ENCODE measurements around the gene EEF1A2. TPM values are rescaled to one million over a fixed set of nuclear protein-coding genes. Genes with fewer than 3 reads are reported as not detected.
A peak's percentile ranks its signal among the peaks of the same experiment; 100 is the strongest.

The EEF1A2 gene
- total RNA-seq, 1 experiment from 2014 or later = 47.5 TPM

DNA sequence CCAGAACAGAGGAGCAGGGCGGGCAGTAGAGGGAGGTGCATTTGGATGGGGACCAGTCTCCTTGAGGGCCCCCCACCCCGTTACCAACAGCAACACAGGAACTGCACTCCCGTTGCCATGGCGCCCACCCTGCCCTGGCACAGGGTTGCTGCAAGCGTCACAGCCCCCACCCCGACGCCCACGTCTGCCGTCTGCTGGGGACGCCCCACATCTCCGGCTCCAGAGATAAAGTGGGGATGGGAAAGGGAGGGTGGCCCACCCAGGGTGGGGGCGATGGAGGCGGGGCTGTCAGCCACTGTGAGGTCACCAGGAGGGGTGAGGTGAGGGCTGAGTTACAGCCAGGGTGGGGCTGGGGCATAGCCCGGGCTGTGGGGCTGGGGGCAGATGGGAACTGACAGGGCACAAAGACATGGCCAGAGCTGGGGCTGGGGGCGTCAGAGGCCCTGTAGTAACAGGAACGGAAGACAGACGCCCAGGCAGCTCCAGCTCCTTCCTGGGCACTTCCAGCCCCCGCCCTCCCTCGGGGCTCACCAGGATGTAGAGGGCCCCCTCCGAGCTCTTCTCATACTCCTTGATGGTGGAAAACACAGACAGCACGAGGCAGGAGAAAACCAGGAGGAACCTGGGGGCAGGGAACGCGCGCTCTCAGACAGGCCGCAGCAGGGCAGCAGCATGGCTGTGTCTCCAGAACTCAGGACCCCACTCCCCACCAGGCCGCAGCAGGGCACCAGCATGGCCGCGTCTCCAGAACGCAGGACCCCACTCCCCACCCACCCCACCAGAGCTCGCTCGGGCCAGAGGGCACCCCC is 52.5 kb downstream of the EEF1A2 start:
- in situ Hi-C loops (cut with HindIII; ENCODE audit: low sequenced_read_pairs) = no loop called here
- no peak for DNase-seq (ENCODE audit: low spot score)

- no peak for DNase-seq (ENCODE audit: low spot score)
- in situ Hi-C loops (cut with HindIII; ENCODE audit: low sequenced_read_pairs) = no loop called here
These were observed 53.7 kb downstream of the EEF1A2 start for GRCh38 chr20:63445075-63445734.

DNA sequence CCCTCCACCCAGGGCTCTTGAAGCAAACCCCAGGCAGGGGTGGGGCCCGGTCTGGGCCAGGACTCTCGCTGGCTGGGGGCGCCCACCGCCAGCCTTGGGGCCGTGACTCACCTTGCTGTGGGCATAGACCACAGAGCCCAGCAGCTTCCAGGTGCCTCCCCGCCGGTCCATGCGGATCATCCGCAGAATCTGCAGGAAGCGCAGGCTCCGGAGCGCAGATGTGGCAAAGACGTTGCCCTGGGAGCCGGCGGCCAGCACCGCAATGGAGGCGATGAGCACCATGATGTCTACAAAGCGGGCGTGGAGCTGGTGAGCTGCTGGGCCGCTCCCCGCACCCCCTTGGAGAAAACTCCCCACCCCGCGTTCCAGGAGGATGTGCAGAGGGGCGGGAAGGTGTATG is 54.3 kb downstream of the EEF1A2 start:
- DNase-seq (ENCODE audit: low spot score) = no peak
- in situ Hi-C loops (cut with HindIII; ENCODE audit: low sequenced_read_pairs) = no loop called here

DNA sequence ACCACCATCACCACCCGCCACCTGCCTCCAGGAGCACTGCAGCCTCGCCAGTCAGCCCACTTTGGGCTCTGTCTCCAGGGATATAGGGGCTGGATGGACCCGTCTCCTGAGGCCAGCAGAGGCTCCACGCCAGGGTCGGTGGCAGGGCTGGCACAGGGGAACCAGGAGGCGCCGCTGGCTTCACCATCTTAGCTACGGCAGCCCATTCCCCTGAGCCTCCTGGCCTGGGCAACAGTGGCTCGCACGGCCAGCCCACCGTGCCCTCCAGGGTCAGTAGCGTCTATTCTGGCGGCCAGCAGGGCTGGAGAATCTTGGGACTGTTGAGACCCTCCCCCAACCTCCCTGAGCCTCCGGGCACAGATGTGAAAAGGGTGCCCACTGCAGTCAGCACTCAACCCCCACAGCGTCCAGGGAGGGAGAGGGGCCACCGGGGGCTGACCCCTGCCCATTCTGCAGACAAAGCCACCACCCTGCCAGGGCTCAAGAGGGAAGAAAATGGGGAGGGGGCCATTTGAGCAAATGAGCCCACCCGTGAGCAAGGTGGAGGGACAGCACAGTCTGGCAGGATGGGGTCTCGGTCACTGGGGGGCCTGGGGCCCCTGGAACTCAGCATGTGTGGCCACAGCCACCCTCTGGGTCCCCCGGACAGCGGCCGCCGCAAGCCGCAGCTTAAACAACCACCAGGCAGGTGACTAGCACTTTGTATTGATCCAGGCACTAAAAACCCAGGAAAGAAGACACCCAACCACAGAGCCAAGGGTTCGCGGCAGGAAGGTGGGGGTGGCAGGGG is 55.1 kb downstream of the EEF1A2 start:
- in situ Hi-C loops (cut with HindIII; ENCODE audit: low sequenced_read_pairs) = no loop called here
- no peak for DNase-seq (ENCODE audit: low spot score)

GRCh38 chr20:63442100-63442493 is 56.8 kb downstream of the EEF1A2 start:
- DNase-seq (ENCODE audit: low spot score) = peak; percentile 78
- in situ Hi-C loops (cut with HindIII; ENCODE audit: low sequenced_read_pairs) = no loop called here

DNA sequence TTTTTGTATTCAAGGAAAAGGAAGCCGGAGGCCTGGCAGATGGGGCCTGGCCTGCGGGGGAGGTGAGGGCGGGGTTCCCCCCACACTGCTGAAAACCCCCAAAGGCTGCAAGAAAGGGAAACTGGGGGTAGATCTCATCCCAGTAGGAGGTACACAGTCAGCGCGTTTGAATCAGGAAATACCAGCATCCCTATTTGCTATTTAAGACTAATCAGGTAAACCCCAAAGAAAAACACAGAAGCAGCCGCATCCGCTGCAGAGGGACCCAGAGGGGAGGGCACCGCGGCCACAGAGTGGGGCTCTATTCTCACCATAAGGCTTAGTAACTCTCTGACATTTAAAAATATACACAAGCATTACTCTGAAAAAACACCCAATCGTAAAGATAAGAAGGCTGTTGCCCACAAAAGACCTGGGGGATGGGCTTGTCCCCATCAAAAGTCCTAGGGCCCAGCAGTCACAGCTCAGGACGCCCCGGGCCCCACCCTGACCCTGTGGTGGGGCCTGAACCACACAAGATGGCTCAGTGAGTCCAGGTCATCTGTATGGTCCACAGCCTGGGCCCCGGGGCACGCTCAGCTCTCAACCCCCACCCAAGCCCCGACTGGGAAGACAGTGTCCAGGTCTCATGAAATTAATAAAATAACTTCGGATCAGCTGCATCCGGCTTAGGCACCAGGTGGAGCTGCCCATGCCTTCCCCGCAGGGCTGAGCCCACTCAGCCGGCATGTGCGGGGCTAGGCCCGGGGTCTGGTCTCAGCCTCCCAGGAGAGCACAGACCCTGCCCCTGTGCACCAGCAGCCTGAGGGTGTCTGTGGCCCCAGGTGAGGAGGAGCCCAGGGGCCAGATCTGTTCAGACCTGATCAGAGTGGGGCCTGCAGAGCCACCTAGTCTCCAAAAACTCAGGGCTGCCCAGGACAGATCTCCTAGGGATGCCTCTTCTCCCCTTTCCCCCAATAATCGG is 57.5 kb downstream of the EEF1A2 start:
- in situ Hi-C loops (cut with HindIII; ENCODE audit: low sequenced_read_pairs) = no loop called here
- no peak for DNase-seq (ENCODE audit: low spot score)

- in situ Hi-C loops (cut with HindIII; ENCODE audit: low sequenced_read_pairs) = no loop called here
- no peak for DNase-seq (ENCODE audit: low spot score)
These were observed 58.4 kb downstream of the EEF1A2 start for GRCh38 chr20:63440366-63440955.

DNA sequence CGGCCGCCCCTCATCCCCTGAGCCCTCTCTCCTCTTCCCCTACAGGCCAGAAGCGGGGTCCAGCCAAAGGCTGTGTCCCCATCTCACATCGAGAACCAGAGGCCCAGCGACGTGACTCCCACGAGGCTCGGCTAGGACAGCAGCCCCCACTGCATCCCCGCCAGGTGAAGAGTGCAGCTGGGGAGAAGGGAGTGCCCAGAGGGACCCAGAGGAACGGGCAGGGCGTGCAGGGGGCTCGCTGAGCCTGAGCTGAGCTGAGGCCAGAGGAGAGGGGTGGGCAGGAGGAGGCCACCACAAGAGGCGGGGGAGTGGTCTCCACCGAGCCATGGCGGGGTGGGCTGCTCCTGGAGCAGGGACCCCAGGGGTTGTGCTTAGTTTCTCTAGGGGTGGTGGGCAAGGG is 59.0 kb downstream of the EEF1A2 start:
- no peak for DNase-seq (ENCODE audit: low spot score)
- in situ Hi-C loops (cut with HindIII; ENCODE audit: low sequenced_read_pairs) = no loop called here

- no peak for DNase-seq (ENCODE audit: low spot score)
- in situ Hi-C loops (cut with HindIII; ENCODE audit: low sequenced_read_pairs) = no loop called here
These were observed 60.8 kb downstream of the EEF1A2 start for GRCh38 chr20:63438121-63438520.

Other genes starting within 250 kb of the EEF1A2 start
- gene NKAIN4, start 244.6 kb downstream of the EEF1A2 start, total RNA-seq (2014; rRNA removed; shearing (Covaris generic)) = 6.8 and 11.3 TPM in 2 replicates
- 69.8 and 86.8 TPM in 2 replicates for gene ARFGAP1, start 226.3 kb downstream of the EEF1A2 start, total RNA-seq (2014; rRNA removed; shearing (Covaris generic))
- not detected in 2 replicates for gene COL20A1, start 205.9 kb downstream of the EEF1A2 start, total RNA-seq (2014; rRNA removed; shearing (Covaris generic))
- gene CHRNA4, start 137.7 kb downstream of the EEF1A2 start, total RNA-seq (2014; rRNA removed; shearing (Covaris generic)) = 0.37 and 1.4 TPM in 2 replicates
- 133 and 160 TPM in 2 replicates for gene KCNQ2, start 26.4 kb downstream of the EEF1A2 start, total RNA-seq (2014; rRNA removed; shearing (Covaris generic))
- gene PPDPF, start 21.7 kb upstream of the EEF1A2 start, total RNA-seq (2014; rRNA removed; shearing (Covaris generic)) = 31.9 and 38.0 TPM in 2 replicates
- 0.10 TPM in 1 of 2 replicates, not detected in the other for gene PTK6, start 38.3 kb upstream of the EEF1A2 start, total RNA-seq (2014; rRNA removed; shearing (Covaris generic))
- gene SRMS, start 48.7 kb upstream of the EEF1A2 start, total RNA-seq (2014; rRNA removed; shearing (Covaris generic)) = not detected in 2 replicates
- gene FNDC11, start 55.1 kb upstream of the EEF1A2 start, total RNA-seq (2014; rRNA removed; shearing (Covaris generic)) = 0.86 and 1.4 TPM in 2 replicates
- 10.1 and 14.3 TPM in 2 replicates for gene HELZ2, start 75.2 kb upstream of the EEF1A2 start, total RNA-seq (2014; rRNA removed; shearing (Covaris generic))
- 19.3 and 19.7 TPM in 2 replicates for gene GMEB2, start 128.0 kb upstream of the EEF1A2 start, total RNA-seq (2014; rRNA removed; shearing (Covaris generic))
- gene STMN3, start 154.3 kb upstream of the EEF1A2 start, total RNA-seq (2014; rRNA removed; shearing (Covaris generic)) = 179 and 180 TPM in 2 replicates
- gene RTEL1, start 159.2 kb upstream of the EEF1A2 start, total RNA-seq (2014; rRNA removed; shearing (Covaris generic)) = 18.5 and 18.7 TPM in 2 replicates
- gene TNFRSF6B, start 197.6 kb upstream of the EEF1A2 start, total RNA-seq (2014; rRNA removed; shearing (Covaris generic)) = not detected in 2 replicates
- 33.0 and 36.7 TPM in 2 replicates for gene ARFRP1, start 208.9 kb upstream of the EEF1A2 start, total RNA-seq (2014; rRNA removed; shearing (Covaris generic))
- gene ZGPAT, start 209.0 kb upstream of the EEF1A2 start, total RNA-seq (2014; rRNA removed; shearing (Covaris generic)) = 49.4 and 52.7 TPM in 2 replicates
- gene LIME1, start 237.6 kb upstream of the EEF1A2 start, total RNA-seq (2014; rRNA removed; shearing (Covaris generic)) = 12.6 and 15.1 TPM in 2 replicates
- 71.8 and 118 TPM in 2 replicates for gene SLC2A4RG, start 240.7 kb upstream of the EEF1A2 start, total RNA-seq (2014; rRNA removed; shearing (Covaris generic))

Data from G401 (cell line).